ENCODE data around the gene TPRG1L. TPM values are rescaled to one million over a fixed set of nuclear protein-coding genes. Genes with fewer than 3 reads are reported as not detected.
A peak's percentile ranks its signal among the peaks of the same experiment; 100 is the strongest.

Gene TPRG1L
- total RNA-seq, 1 donor from 2014 or later, result 10.6 TPM

GRCh38 chr1:3593745-3594144 lies 31.1 kb upstream of the TPRG1L start:
- H3K27ac ChIP-seq, result no peak overlapping the region
- peaks cover 38% of the 10 kb centered on the region for H3K4me1 ChIP-seq
- no peaks in the 10 kb centered on the region for H3K27me3 ChIP-seq
- no peak for DNase-seq (ENCODE audit: low spot score)
- no peak overlapping the region for H2AFZ ChIP-seq (replicated peaks)
- H3K9ac ChIP-seq, result no peak overlapping the region
- H3F3A ChIP-seq (ENCODE audit: low read depth), result no peaks in the 10 kb centered on the region
- no peak overlapping the region for H3K4me3 ChIP-seq
- H3K27me3 Mint-ChIP-seq (ENCODE audit: insufficient read depth, low read depth), result no peaks in the 10 kb centered on the region
- peak overlapping the region; percentile 52 for H3K4me2 ChIP-seq
- H3K27ac Mint-ChIP-seq, result peak overlapping the region; percentile 88
- no peaks in the 10 kb centered on the region for H4K20me1 ChIP-seq (ENCODE audit: low read depth)
- H3K9me3 Mint-ChIP-seq, result no peaks in the 10 kb centered on the region
- no peak overlapping the region for H3K4me3 Mint-ChIP-seq
- no peaks in the 10 kb centered on the region for H3K79me2 ChIP-seq (ENCODE audit: low read depth)
- no peaks in the 10 kb centered on the region for H3K36me3 Mint-ChIP-seq
- no peaks in the 10 kb centered on the region for H3K9me3 ChIP-seq (ENCODE audit: low read depth)
- H3K4me1 Mint-ChIP-seq, result peaks cover 55% of the 10 kb centered on the region
- no peak for TF ChIP-seq EZH2 (IDR thresholded peaks at IDR 0.05)
- no peak for TF ChIP-seq EZH2phosphoT487 (IDR thresholded peaks at IDR 0.05)
- TF ChIP-seq CTCF (IDR thresholded peaks at IDR 0.05), result no peak
- H3K36me3 ChIP-seq, result no peaks in the 10 kb centered on the region

GRCh38 chr1:3594706-3595377 lies 30.0 kb upstream of the TPRG1L start:
- Histone ChIP-seq H3K9ac (no peak overlapping the region), H4K20me1 (ENCODE audit: low read depth) (no peaks in the 10 kb centered on the region), H3K4me2 (no peak overlapping the region), H3F3A (ENCODE audit: low read depth) (no peaks in the 10 kb centered on the region), H3K9me3 (ENCODE audit: low read depth) (no peaks in the 10 kb centered on the region), H3K79me2 (ENCODE audit: low read depth) (no peaks in the 10 kb centered on the region), H3K27me3 (no peaks in the 10 kb centered on the region), H3K4me3 (no peak overlapping the region), H2AFZ (replicated peaks) (no peak overlapping the region), H3K36me3 (no peaks in the 10 kb centered on the region), H3K27ac (no peak overlapping the region), H3K4me1 (peaks cover 43% of the 10 kb centered on the region)
- no peaks in the 10 kb centered on the region for H3K36me3 Mint-ChIP-seq
- H3K27me3 Mint-ChIP-seq (ENCODE audit: insufficient read depth, low read depth), result no peaks in the 10 kb centered on the region
- no peaks in the 10 kb centered on the region for H3K9me3 Mint-ChIP-seq
- no peak overlapping the region for H3K27ac Mint-ChIP-seq
- no peak for DNase-seq (ENCODE audit: low spot score)
- H3K4me1 Mint-ChIP-seq, result peaks cover 49% of the 10 kb centered on the region
- no peak for TF ChIP-seq EZH2phosphoT487 (IDR thresholded peaks at IDR 0.05)
- TF ChIP-seq CTCF (IDR thresholded peaks at IDR 0.05), result no peak
- no peak for TF ChIP-seq EZH2 (IDR thresholded peaks at IDR 0.05)
- no peak overlapping the region for H3K4me3 Mint-ChIP-seq

GRCh38 chr1:3595949-3596348 lies 28.9 kb upstream of the TPRG1L start:
- no peaks in the 10 kb centered on the region for H3K27me3 Mint-ChIP-seq (ENCODE audit: insufficient read depth, low read depth)
- Histone ChIP-seq H3F3A (ENCODE audit: low read depth) (no peaks in the 10 kb centered on the region), H3K4me1 (peaks cover 33% of the 10 kb centered on the region), H4K20me1 (ENCODE audit: low read depth) (no peaks in the 10 kb centered on the region), H3K27me3 (no peaks in the 10 kb centered on the region), H3K4me3 (no peak overlapping the region), H3K9ac (no peak overlapping the region), H3K4me2 (no peak overlapping the region), H3K36me3 (no peaks in the 10 kb centered on the region), H3K79me2 (ENCODE audit: low read depth) (no peaks in the 10 kb centered on the region), H3K27ac (no peak overlapping the region), H3K9me3 (ENCODE audit: low read depth) (no peaks in the 10 kb centered on the region), H2AFZ (replicated peaks) (no peak overlapping the region)
- TF ChIP-seq CTCF (IDR thresholded peaks at IDR 0.05), result no peak
- TF ChIP-seq EZH2phosphoT487 (IDR thresholded peaks at IDR 0.05), result no peak
- TF ChIP-seq EZH2 (IDR thresholded peaks at IDR 0.05), result no peak
- no peak overlapping the region for H3K4me3 Mint-ChIP-seq
- peaks cover 39% of the 10 kb centered on the region for H3K4me1 Mint-ChIP-seq
- no peak for DNase-seq (ENCODE audit: low spot score)
- H3K36me3 Mint-ChIP-seq, result no peaks in the 10 kb centered on the region
- no peaks in the 10 kb centered on the region for H3K9me3 Mint-ChIP-seq
- no peak overlapping the region for H3K27ac Mint-ChIP-seq

Measured in neural progenitor cell (in vitro differentiated cells).